NCI-H82 (cell line): ENCODE measurements around the gene OAF.
"Not testable (repeated sequence)": the region's sequence is repeated elsewhere in the genome, so short reads cannot be mapped to it uniquely, and the experiment has no call there.

Source experiments
- DNase-seq: peaks from one replicate; lab custom pipeline; 2025; lab: John Stamatoyannopoulos, UW

OAF gene

GRCh38 chr11:120272303-120272702 lies 61.5 kb downstream of the OAF start:
- no peak for DNase-seq

GRCh38 chr11:120273432-120273831 lies 62.6 kb downstream of the OAF start:
- no peak for DNase-seq

GRCh38 chr11:120273956-120274355 lies 63.1 kb downstream of the OAF start:
- DNase-seq: not testable (repeated sequence)

- no peak for DNase-seq
These were observed 68.7 kb downstream of the OAF start for GRCh38 chr11:120279502-120279901.
